Uterus (tissue), 2 donors: ENCODE measurements around the gene MECP2.

ENCODE experiments used
- POLR2A ChIP-seq, 2 donors: fragments of 450-650 bp; IDR thresholded peaks; one replicate each; pipeline ENCODE4 v1.6.1; 2016; ENCODE audit warnings: antibody characterized with exemption in 2 of 2, mild to moderate bottlenecking in 1 of 2, moderate library complexity in 1 of 2
- TF ChIP-seq, protein P1 (sequence below), 4 experiments: fragments of 200-600 bp in 2 of 4; fragments of 450-650 bp in 2 of 4; sonication (generic) in 2 of 4; IDR thresholded peaks; one replicate each; pipeline ENCODE4 v1.5.1; 2016 to 2019; ENCODE audit warnings: antibody characterized with exemption in 4 of 4, mild to moderate bottlenecking in 2 of 4, moderate library complexity in 1 of 4

DNA sequence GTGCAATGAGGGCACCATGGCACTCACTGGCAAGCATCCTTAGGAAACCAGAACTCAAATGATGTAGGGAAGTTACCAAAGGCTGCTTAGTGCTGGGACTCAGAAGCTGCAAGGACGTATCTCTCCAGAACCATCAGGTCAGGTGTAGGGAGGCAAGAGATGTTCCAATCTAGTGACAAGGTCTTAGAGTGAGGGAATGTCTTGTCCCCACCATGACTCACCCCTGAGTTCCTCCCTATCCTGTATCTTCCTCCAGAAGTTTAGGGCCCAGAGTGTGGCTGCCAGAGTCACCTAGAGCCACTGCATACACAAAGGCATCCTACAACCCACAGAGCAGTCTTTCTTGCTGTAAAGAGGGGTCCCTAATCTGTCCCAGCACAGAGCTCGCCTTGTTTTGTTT, 63.7 kb downstream of the MECP2 start:
- TF ChIP-seq, protein P1, sequence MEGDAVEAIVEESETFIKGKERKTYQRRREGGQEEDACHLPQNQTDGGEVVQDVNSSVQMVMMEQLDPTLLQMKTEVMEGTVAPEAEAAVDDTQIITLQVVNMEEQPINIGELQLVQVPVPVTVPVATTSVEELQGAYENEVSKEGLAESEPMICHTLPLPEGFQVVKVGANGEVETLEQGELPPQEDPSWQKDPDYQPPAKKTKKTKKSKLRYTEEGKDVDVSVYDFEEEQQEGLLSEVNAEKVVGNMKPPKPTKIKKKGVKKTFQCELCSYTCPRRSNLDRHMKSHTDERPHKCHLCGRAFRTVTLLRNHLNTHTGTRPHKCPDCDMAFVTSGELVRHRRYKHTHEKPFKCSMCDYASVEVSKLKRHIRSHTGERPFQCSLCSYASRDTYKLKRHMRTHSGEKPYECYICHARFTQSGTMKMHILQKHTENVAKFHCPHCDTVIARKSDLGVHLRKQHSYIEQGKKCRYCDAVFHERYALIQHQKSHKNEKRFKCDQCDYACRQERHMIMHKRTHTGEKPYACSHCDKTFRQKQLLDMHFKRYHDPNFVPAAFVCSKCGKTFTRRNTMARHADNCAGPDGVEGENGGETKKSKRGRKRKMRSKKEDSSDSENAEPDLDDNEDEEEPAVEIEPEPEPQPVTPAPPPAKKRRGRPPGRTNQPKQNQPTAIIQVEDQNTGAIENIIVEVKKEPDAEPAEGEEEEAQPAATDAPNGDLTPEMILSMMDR (IDR thresholded peaks at IDR 0.05) = no peak
- TF ChIP-seq POLR2A (IDR thresholded peaks at IDR 0.05) = no peak
